MCF 10A (cell line): Measurements from ENCODE around the gene ID3. TPM values are rescaled to one million over a fixed set of nuclear protein-coding genes. Genes with fewer than 3 reads are reported as not detected.

Experiments
- BruUV-seq: library from RNA; stranded (reverse); fragments of 400-500 nt; replicated peaks from 2 replicates; lab custom pipeline; 2021; lab: Mats Ljungman, UMichigan
- CTCF ChIA-PET: fragments of 300-600 bp; sonication (Branson Sonifier 250); formaldehyde crosslinking; extraction: SDS; loops from one replicate; lab custom pipeline; 2021; ENCODE audit warnings: antibody characterized with exemption, inconsistent platforms; lab: Yijun Ruan, JAX
- POLR2A ChIA-PET: fragments of 300-600, 350-650 bp; sonication (Branson Sonifier 250); formaldehyde crosslinking; extraction: SDS; loops from one replicate; lab custom pipeline; 2020; ENCODE audit warnings: antibody characterized with exemption, inconsistent platforms; lab: Yijun Ruan, JAX
- DNase-seq: peaks from one replicate; pipeline ENCODE4 v3.0.0-alpha.2; 2018; ENCODE audit not compliant: unreplicated experiment
- H3K27ac Mint-ChIP-seq: one replicate; pipeline ENCODE4 v1.8.0; 2022; ENCODE audit warnings: mild to moderate bottlenecking, low read depth, mixed read lengths; ENCODE audit not compliant: unreplicated experiment
- H3K27me3 Mint-ChIP-seq: one replicate; pipeline ENCODE4 v1.8.0; 2022; ENCODE audit warnings: mixed read lengths; ENCODE audit not compliant: insufficient read depth, unreplicated experiment
- H3K36me3 Mint-ChIP-seq: one replicate; pipeline ENCODE4 v1.8.0; 2022; ENCODE audit warnings: mild to moderate bottlenecking, moderate library complexity, mixed read lengths; ENCODE audit not compliant: insufficient read depth, unreplicated experiment
- H3K4me1 Mint-ChIP-seq: one replicate; pipeline ENCODE4 v1.8.0; 2022; ENCODE audit warnings: mixed read lengths; ENCODE audit not compliant: insufficient read depth, unreplicated experiment
- H3K4me3 Mint-ChIP-seq: one replicate; pipeline ENCODE4 v1.8.0; 2022; ENCODE audit warnings: mild to moderate bottlenecking, moderate library complexity, mixed read lengths; ENCODE audit not compliant: unreplicated experiment
- H3K9me3 Mint-ChIP-seq: one replicate; pipeline ENCODE4 v1.8.0; 2022; ENCODE audit warnings: mixed read lengths; ENCODE audit not compliant: unreplicated experiment
- CTCF ChIP-seq: fragments of 200-600 bp; IDR thresholded peaks from one replicate; pipeline ENCODE4 v1.8.0; 2022; ENCODE audit warnings: antibody characterized with exemption, mild to moderate bottlenecking; ENCODE audit not compliant: unreplicated experiment
- intact Hi-C: fragments of 100-400 bp; cut with micrococcal nuclease; formaldehyde crosslinking; loops from 2 replicates; pipeline ENCODE4 v1.14.1; 2022
- total RNA-seq: library from RNA; stranded (reverse); gene quantifications from 2 replicates; pipeline ENCODE4 v1.2.3, GENCODE V29; 2022

Gene ID3
- total RNA-seq, 1 experiment from 2014 or later, result 34.8 TPM

- no peak for TF ChIP-seq CTCF
- ChIA-PET CTCF (interaction anchor here (0.6 to 2.6 kb wide), 3 partner anchors 19 to 228 kb away, joined by 3 to 14 read pairs (median 7); no protein-coding TSS in a partner anchor), POLR2A (interaction anchor here (0.9 to 12.1 kb wide), 4 partner anchors 8 to 73 kb away, joined by 3 to 622 read pairs (median 68); no protein-coding TSS in a partner anchor)
- Mint-ChIP-seq H3K9me3 (no peaks in the 10 kb centered on the region), H3K4me1 (peaks cover 30% of the 10 kb centered on the region), H3K36me3 (peaks cover 9% of the 10 kb centered on the region), H3K27ac (peak overlapping the region; percentile 82), H3K27me3 (no peaks in the 10 kb centered on the region), H3K4me3 (peak overlapping the region; percentile 44)
- intact Hi-C loops, result no loop called here
- no TSS peak for BruUV-seq
- peak; percentile 93 for DNase-seq
These were observed 3.0 kb upstream of the ID3 start for GRCh38 chr1:23562137-23562876.

GRCh38 chr1:23561813-23562100 lies 2.5 kb upstream of the ID3 start:
- Mint-ChIP-seq H3K36me3 (peaks cover 13% of the 10 kb centered on the region), H3K27me3 (no peaks in the 10 kb centered on the region)
- CTCF ChIA-PET, result no interaction called here

GRCh38 chr1:23561076-23561812 lies 1.9 kb upstream of the ID3 start:
- ChIA-PET CTCF (no interaction called here), POLR2A (interaction anchor here (0.9 to 12.1 kb wide), 5 partner anchors 9 to 74 kb away, joined by 3 to 622 read pairs (median 63); no protein-coding TSS in a partner anchor)
- DNase-seq, result no peak
- Mint-ChIP-seq H3K9me3 (no peaks in the 10 kb centered on the region), H3K27me3 (no peaks in the 10 kb centered on the region), H3K4me3 (no peak overlapping the region), H3K4me1 (peaks cover 37% of the 10 kb centered on the region), H3K36me3 (peaks cover 13% of the 10 kb centered on the region), H3K27ac (no peak overlapping the region)
- intact Hi-C loops, result no loop called here
- BruUV-seq, result no TSS peak
- TF ChIP-seq CTCF, result no peak

More at GRCh38 chr1:23561813-23562100, 2.5 kb upstream of the ID3 start:
- Mint-ChIP-seq H3K27ac (peak overlapping the region; percentile 82), H3K4me3 (no peak overlapping the region), H3K9me3 (no peaks in the 10 kb centered on the region), H3K4me1 (peaks cover 32% of the 10 kb centered on the region)
- DNase-seq, result no peak
- POLR2A ChIA-PET, result interaction anchor here (0.9 to 12.1 kb wide), 4 partner anchors 9 to 73 kb away, joined by 3 to 622 read pairs (median 68); no protein-coding TSS in a partner anchor
- no peak for TF ChIP-seq CTCF
- intact Hi-C loops, result no loop called here
- no TSS peak for BruUV-seq
